ENCODE results near the gene DCLK3.

DNA sequence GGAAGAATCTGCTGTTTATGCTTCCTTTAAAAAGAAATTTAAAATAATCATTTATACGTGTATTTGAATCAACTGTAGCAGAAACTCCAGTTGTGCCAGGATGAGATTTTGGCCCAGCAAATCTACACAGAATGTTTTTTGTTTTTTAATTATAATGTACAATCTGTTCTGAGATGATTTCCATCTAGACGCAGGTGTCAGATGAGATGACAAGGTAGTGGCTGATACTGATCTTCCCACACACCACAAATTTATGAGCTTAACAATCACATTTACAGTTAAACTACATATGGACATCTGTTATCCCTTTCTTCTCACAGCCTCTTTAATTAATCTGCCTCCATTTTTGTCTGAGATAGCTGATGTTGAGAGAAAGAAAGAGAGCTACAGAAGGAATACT, 23.6 kb downstream of the DCLK3 start:
- no peak for TF ChIP-seq CTCF (IDR thresholded peaks at IDR 0.05)
- TF ChIP-seq POLR2AphosphoS5 (IDR thresholded peaks at IDR 0.05; ENCODE audit: low read depth, low read length): no peak
- no peak for TF ChIP-seq SIN3A (IDR thresholded peaks at IDR 0.05; ENCODE audit: borderline replicate concordance, insufficient read depth, low read depth, low read length)
- TF ChIP-seq, protein P1, sequence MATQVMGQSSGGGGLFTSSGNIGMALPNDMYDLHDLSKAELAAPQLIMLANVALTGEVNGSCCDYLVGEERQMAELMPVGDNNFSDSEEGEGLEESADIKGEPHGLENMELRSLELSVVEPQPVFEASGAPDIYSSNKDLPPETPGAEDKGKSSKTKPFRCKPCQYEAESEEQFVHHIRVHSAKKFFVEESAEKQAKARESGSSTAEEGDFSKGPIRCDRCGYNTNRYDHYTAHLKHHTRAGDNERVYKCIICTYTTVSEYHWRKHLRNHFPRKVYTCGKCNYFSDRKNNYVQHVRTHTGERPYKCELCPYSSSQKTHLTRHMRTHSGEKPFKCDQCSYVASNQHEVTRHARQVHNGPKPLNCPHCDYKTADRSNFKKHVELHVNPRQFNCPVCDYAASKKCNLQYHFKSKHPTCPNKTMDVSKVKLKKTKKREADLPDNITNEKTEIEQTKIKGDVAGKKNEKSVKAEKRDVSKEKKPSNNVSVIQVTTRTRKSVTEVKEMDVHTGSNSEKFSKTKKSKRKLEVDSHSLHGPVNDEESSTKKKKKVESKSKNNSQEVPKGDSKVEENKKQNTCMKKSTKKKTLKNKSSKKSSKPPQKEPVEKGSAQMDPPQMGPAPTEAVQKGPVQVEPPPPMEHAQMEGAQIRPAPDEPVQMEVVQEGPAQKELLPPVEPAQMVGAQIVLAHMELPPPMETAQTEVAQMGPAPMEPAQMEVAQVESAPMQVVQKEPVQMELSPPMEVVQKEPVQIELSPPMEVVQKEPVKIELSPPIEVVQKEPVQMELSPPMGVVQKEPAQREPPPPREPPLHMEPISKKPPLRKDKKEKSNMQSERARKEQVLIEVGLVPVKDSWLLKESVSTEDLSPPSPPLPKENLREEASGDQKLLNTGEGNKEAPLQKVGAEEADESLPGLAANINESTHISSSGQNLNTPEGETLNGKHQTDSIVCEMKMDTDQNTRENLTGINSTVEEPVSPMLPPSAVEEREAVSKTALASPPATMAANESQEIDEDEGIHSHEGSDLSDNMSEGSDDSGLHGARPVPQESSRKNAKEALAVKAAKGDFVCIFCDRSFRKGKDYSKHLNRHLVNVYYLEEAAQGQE (IDR thresholded peaks at IDR 0.05; ENCODE audit: insufficient read depth in 1 of 2, low read depth in 2 of 2, low read length in 1 of 2): no peak
- TF ChIP-seq TCF7L2 (IDR thresholded peaks at IDR 0.05; ENCODE audit: low read depth, low read length): no peak
